CD14-positive monocyte (primary cell): Measurements from ENCODE around the gene SLC4A1. TPM values are rescaled to one million over a fixed set of nuclear protein-coding genes. Genes with fewer than 3 reads are reported as not detected.

Experiments
- DNase-seq, 3 donors: peaks; one replicate each; pipeline ENCODE4 v3.0.0-alpha.2; 2011 to 2022
- H2AFZ ChIP-seq: 2 replicates; pipeline ENCODE4 v1.6.0; 2012; ENCODE audit warnings: mild to moderate bottlenecking, low read depth, low read length, inconsistent platforms; ENCODE audit not compliant: insufficient read depth, poor library complexity, severe bottlenecking
- H3K27ac ChIP-seq, 2 donors: 1 replicate in 1 of 2; 2 replicates in 1 of 2; pipeline ENCODE4 v1.5.1; 2012 to 2013; ENCODE audit warnings: low read length in 2 of 2, control low read depth in 1 of 2, inconsistent platforms in 1 of 2, low read depth in 1 of 2, mild to moderate bottlenecking in 1 of 2
- H3K27me3 ChIP-seq, 2 donors: one replicate each; pipeline versions ENCODE4 v1.6.0 to v1.6.1; 2011 to 2013; ENCODE audit warnings: low read length in 2 of 2; ENCODE audit not compliant: control insufficient read depth in 2 of 2, insufficient read depth in 2 of 2
- H3K36me3 ChIP-seq, 2 donors: replicated peaks in 1 of 2; 1 replicate in 1 of 2; 2 replicates in 1 of 2; pipeline versions ENCODE4 v1.5.1 to v1.6.1; 2012 to 2013; ENCODE audit warnings: low read length in 2 of 2, control low read depth in 1 of 2, inconsistent platforms in 1 of 2, mild to moderate bottlenecking in 1 of 2; ENCODE audit not compliant: insufficient read depth in 2 of 2, control insufficient read depth in 1 of 2
- H3K4me1 ChIP-seq, 2 donors: 1 replicate in 1 of 2; 2 replicates in 1 of 2; pipeline versions ENCODE4 v1.5.1 to v1.6.1; 2012 to 2013; ENCODE audit warnings: low read length in 2 of 2, control low read depth in 1 of 2, inconsistent platforms in 1 of 2, mild to moderate bottlenecking in 1 of 2, moderate library complexity in 1 of 2; ENCODE audit not compliant: insufficient read depth in 2 of 2, control insufficient read depth in 1 of 2
- H3K4me2 ChIP-seq: replicated peaks from 2 replicates; pipeline ENCODE3; 2012; ENCODE audit warnings: low read length, moderate library complexity, mild to moderate bottlenecking; ENCODE audit not compliant: poor library complexity, severe bottlenecking; ENCODE audit errors: extremely low read depth
- H3K4me3 ChIP-seq, 3 experiments: fragments of 200-600 bp in 1 of 3; sonication (generic) in 1 of 3; replicated peaks in 1 of 3; 1 replicate in 2 of 3; 2 replicates in 1 of 3; pipeline ENCODE4 v1.5.1; 2011 to 2013; ENCODE audit warnings: low read length in 3 of 3, mild to moderate bottlenecking in 3 of 3, control low read depth in 2 of 3, low read depth in 2 of 3, inconsistent platforms in 1 of 3, moderate library complexity in 1 of 3
- H3K79me2 ChIP-seq: 2 replicates; pipeline ENCODE4 v1.6.0; 2012; ENCODE audit warnings: mild to moderate bottlenecking, control low read depth, inconsistent platforms, low read length, moderate library complexity; ENCODE audit not compliant: insufficient read depth
- H3K9ac ChIP-seq: 2 replicates; pipeline ENCODE4 v1.6.0; 2017; ENCODE audit warnings: low read length, mild to moderate bottlenecking; ENCODE audit not compliant: insufficient read depth, poor library complexity, severe bottlenecking
- H3K9me3 ChIP-seq, 2 donors: replicated peaks in 1 of 2; 1 replicate in 1 of 2; 2 replicates in 1 of 2; pipeline versions ENCODE4 v1.5.1 to v1.6.1; 2012 to 2013; ENCODE audit warnings: low read length in 2 of 2, control low read depth in 1 of 2; ENCODE audit not compliant: control insufficient read depth in 1 of 2, insufficient read depth in 1 of 2
- H4K20me1 ChIP-seq: 2 replicates; pipeline ENCODE4 v1.6.0; 2012; ENCODE audit warnings: mild to moderate bottlenecking, low read length, control low read depth, moderate library complexity; ENCODE audit not compliant: insufficient read depth
- H3K27ac Mint-ChIP-seq, 7 donors: one replicate each; pipeline ENCODE4 v1.8.0; 2020; ENCODE audit warnings: mild to moderate bottlenecking in 7 of 7, mixed read lengths in 7 of 7, moderate library complexity in 6 of 7, inconsistent platforms in 2 of 7
- H3K27me3 Mint-ChIP-seq, 3 donors: one replicate each; pipeline ENCODE4 v1.8.0; 2021 to 2022; ENCODE audit warnings: low read depth in 3 of 3, mild to moderate bottlenecking in 3 of 3, mixed read lengths in 3 of 3, moderate library complexity in 3 of 3, inconsistent platforms in 1 of 3
- H3K36me3 Mint-ChIP-seq, 2 donors: one replicate each; pipeline ENCODE4 v1.8.0; 2020; ENCODE audit warnings: mixed read lengths in 2 of 2, inconsistent platforms in 1 of 2, mild to moderate bottlenecking in 1 of 2
- H3K4me1 Mint-ChIP-seq: one replicate; pipeline ENCODE4 v1.8.0; 2020; ENCODE audit warnings: mild to moderate bottlenecking, mixed read lengths
- H3K4me3 Mint-ChIP-seq, 2 donors: one replicate each; pipeline ENCODE4 v1.8.0; 2020; ENCODE audit warnings: mild to moderate bottlenecking in 2 of 2, mixed read lengths in 2 of 2, moderate library complexity in 1 of 2
- H3K9me3 Mint-ChIP-seq, 7 donors: one replicate each; pipeline ENCODE4 v1.8.0; 2020 to 2022; ENCODE audit warnings: mixed read lengths in 7 of 7, mild to moderate bottlenecking in 6 of 7, moderate library complexity in 6 of 7, inconsistent platforms in 2 of 7
- CTCF ChIP-seq: fragments of 200-600 bp; IDR thresholded peaks from one replicate; pipeline ENCODE4 v1.8.0; 2022; ENCODE audit warnings: antibody characterized with exemption, mild to moderate bottlenecking
- WGBS: methylation state at CpG from one replicate; pipeline ENCODE4 v1.1.5; 2013; ENCODE audit warnings: missing lambda C conversion rate; ENCODE audit not compliant: insufficient coverage; 5-methylcytosine and 5-hydroxymethylcytosine counted together
- intact Hi-C, 2 donors: fragments of 100-400 bp; cut with micrococcal nuclease; formaldehyde crosslinking; loops; one replicate each; pipeline versions ENCODE4 v1.15.0 to v1.15.1; 2023
- polyA plus RNA-seq, 3 donors: library from polyadenylated mRNA; depleted of rRNA in 1 of 3; unstranded in 2 of 3; stranded (reverse) in 1 of 3; fragments of 300-500 nt in 2 of 3; fragments of >200 nt in 1 of 3; fragmentation: Illumina TruSeq in 2 of 3; gene quantifications; 1 replicate in 2 of 3; 2 replicates in 1 of 3; pipeline ENCODE4 v1.2.3, GENCODE V29; 2012 to 2021

The SLC4A1 gene
- polyA plus RNA-seq, 3 donors = 0.04 TPM; not detected in 2

- no peaks in the 10 kb centered on the region for H3K36me3 ChIP-seq
- H2AFZ ChIP-seq = no peak overlapping the region
- Mint-ChIP-seq H3K9me3 (no peaks in the 10 kb centered on the region), H3K4me3 (no peak overlapping the region), H3K36me3 (no peaks in the 10 kb centered on the region), H3K4me1 (peaks cover 3% of the 10 kb centered on the region), H3K27me3 (peaks cover 6 to 12% (median 11%) of the 10 kb centered on the region in 3 donors), H3K27ac (no peak overlapping the region)
- intact Hi-C loops = no loop called here
- no peaks in the 10 kb centered on the region for H3K4me1 ChIP-seq
- no peaks in the 10 kb centered on the region for H4K20me1 ChIP-seq
- no peak overlapping the region for H3K4me2 ChIP-seq
- H3K79me2 ChIP-seq = no peaks in the 10 kb centered on the region
- H3K9me3 ChIP-seq = no peaks in the 10 kb centered on the region
- H3K4me3 ChIP-seq = no peak overlapping the region
- no peak for TF ChIP-seq CTCF
- no peak for DNase-seq
- no peak overlapping the region for H3K9ac ChIP-seq
- 100% methylated on average over 4 of the region's 5 CpGs for WGBS
- no peaks in the 10 kb centered on the region for H3K27me3 ChIP-seq
- no peak overlapping the region for H3K27ac ChIP-seq
Measured at GRCh38 chr17:44267165-44267455, 825 bp downstream of the SLC4A1 start.

- H3K4me1 Mint-ChIP-seq = no peaks in the 10 kb centered on the region
- DNase-seq = no peak
- Histone ChIP-seq H3K9me3 (no peaks in the 10 kb centered on the region), H3K79me2 (no peaks in the 10 kb centered on the region), H3K27me3 (no peaks in the 10 kb centered on the region), H3K4me1 (no peaks in the 10 kb centered on the region), H3K4me2 (no peak overlapping the region), H3K36me3 (no peaks in the 10 kb centered on the region), H3K27ac (no peak overlapping the region), H4K20me1 (no peaks in the 10 kb centered on the region), H2AFZ (peak overlapping the region; percentile 3), H3K9ac (no peak overlapping the region), H3K4me3 (no peak overlapping the region)
- intact Hi-C loops = no loop called here
- H3K9me3 Mint-ChIP-seq = no peaks in the 10 kb centered on the region
- no peak for TF ChIP-seq CTCF
- H3K36me3 Mint-ChIP-seq = no peaks in the 10 kb centered on the region
- no peak overlapping the region for H3K4me3 Mint-ChIP-seq
- 93% methylated on average over 7 of the region's 9 CpGs for WGBS
- H3K27ac Mint-ChIP-seq = no peak overlapping the region
- H3K27me3 Mint-ChIP-seq = peaks cover 6 to 12% (median 9%) of the 10 kb centered on the region in 3 donors
Measured at GRCh38 chr17:44266402-44267164, 1.4 kb downstream of the SLC4A1 start.
